Osteoblast (primary cell): Measurements from ENCODE around the gene SNRNP40. TPM values are rescaled to one million over a fixed set of nuclear protein-coding genes. Genes with fewer than 3 reads are reported as not detected.

Experiments
- DNase-seq: peaks from one replicate; pipeline ENCODE4 v3.0.0; 2011; ENCODE audit warnings: low spot score, mixed read lengths; ENCODE audit not compliant: insufficient read length; ENCODE audit errors: missing footprints
- H2AFZ ChIP-seq: 2 replicates; pipeline ENCODE4 v1.6.0; 2011; ENCODE audit warnings: mild to moderate bottlenecking, low read length
- H3K27ac ChIP-seq: 2 replicates; pipeline ENCODE4 v1.5.1; 2011; ENCODE audit warnings: mild to moderate bottlenecking, low read depth, low read length, moderate library complexity
- H3K27me3 ChIP-seq: 2 replicates; pipeline ENCODE4 v1.6.0; 2012; ENCODE audit warnings: mild to moderate bottlenecking, control low read depth, inconsistent platforms, low read length, moderate library complexity; ENCODE audit not compliant: insufficient read depth
- H3K36me3 ChIP-seq: 2 replicates; pipeline ENCODE4 v1.5.1; 2011; ENCODE audit warnings: mild to moderate bottlenecking, low read length, control low read depth, moderate library complexity; ENCODE audit not compliant: insufficient read depth
- H3K4me1 ChIP-seq: 2 replicates; pipeline ENCODE4 v1.5.1; 2011; ENCODE audit warnings: mild to moderate bottlenecking, low read length, control low read depth, moderate library complexity; ENCODE audit not compliant: insufficient read depth
- H3K4me2 ChIP-seq: 2 replicates; pipeline ENCODE4 v1.6.0; 2011; ENCODE audit warnings: mild to moderate bottlenecking, low read length; ENCODE audit not compliant: insufficient read depth
- H3K4me3 ChIP-seq: fragments of 200-600 bp; sonication (generic); 3 replicates; pipeline ENCODE4 v1.5.1; 2012; ENCODE audit warnings: mild to moderate bottlenecking, low read length, inconsistent platforms; ENCODE audit not compliant: insufficient read depth
- H3K79me2 ChIP-seq: 2 replicates; pipeline ENCODE4 v1.6.0; 2012; ENCODE audit warnings: mild to moderate bottlenecking, low read length, control low read depth, inconsistent platforms; ENCODE audit not compliant: insufficient read depth
- H3K9me3 ChIP-seq: 2 replicates; pipeline ENCODE4 v1.5.1; 2011; ENCODE audit warnings: low read depth, low read length, control low read depth
- H4K20me1 ChIP-seq: 2 replicates; pipeline ENCODE4 v1.6.0; 2012; ENCODE audit warnings: mild to moderate bottlenecking, low read length, control low read depth; ENCODE audit not compliant: insufficient read depth
- total RNA-seq: library from RNA; depleted of rRNA; stranded (reverse); fragments of >200 nt; gene quantifications from 2 replicates; pipeline ENCODE4 v1.2.3, GENCODE V29; 2012
- TF ChIP-seq, protein P1 (sequence below): IDR thresholded peaks from 2 replicates; pipeline ENCODE4 v1.5.1; 2011; ENCODE audit warnings: mild to moderate bottlenecking, low read depth, low read length, moderate library complexity; ENCODE audit errors: extremely low read depth

SNRNP40 gene
- total RNA-seq, 1 donor: 78.2 TPM

DNA sequence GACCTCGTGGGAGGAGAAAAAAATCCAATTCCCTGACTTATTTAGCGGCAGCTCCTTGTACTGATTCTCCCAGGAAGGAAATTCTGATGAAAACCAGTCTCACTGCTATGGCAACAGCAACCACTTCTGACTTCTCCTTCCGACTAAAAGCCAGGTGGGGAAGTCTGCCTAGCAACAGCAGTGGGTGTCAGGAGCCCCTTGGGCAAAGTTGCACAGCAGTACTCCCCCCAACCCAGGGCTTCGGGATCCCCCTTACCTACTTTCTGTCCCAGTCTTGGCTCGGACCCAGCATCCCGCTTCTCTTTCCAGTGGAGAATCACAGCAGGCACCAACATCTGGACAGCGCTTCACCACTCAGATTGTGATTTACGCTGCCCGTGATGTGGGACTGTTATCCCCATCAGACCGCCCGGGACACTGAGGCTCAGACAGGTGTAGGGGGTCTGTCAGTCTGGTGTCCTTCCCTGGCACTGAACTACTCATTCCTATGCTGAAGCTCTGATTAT, 81.5 kb downstream of the SNRNP40 start:
- Histone ChIP-seq H3K79me2 (no peaks in the 10 kb centered on the region), H2AFZ (no peak overlapping the region), H3K36me3 (no peaks in the 10 kb centered on the region), H3K4me2 (no peak overlapping the region), H3K4me1 (no peaks in the 10 kb centered on the region), H3K9me3 (peaks cover 2% of the 10 kb centered on the region), H3K4me3 (no peak overlapping the region), H4K20me1 (no peaks in the 10 kb centered on the region), H3K27ac (no peak overlapping the region), H3K27me3 (peaks cover 9% of the 10 kb centered on the region)
- no peak for DNase-seq
- TF ChIP-seq, protein P1, sequence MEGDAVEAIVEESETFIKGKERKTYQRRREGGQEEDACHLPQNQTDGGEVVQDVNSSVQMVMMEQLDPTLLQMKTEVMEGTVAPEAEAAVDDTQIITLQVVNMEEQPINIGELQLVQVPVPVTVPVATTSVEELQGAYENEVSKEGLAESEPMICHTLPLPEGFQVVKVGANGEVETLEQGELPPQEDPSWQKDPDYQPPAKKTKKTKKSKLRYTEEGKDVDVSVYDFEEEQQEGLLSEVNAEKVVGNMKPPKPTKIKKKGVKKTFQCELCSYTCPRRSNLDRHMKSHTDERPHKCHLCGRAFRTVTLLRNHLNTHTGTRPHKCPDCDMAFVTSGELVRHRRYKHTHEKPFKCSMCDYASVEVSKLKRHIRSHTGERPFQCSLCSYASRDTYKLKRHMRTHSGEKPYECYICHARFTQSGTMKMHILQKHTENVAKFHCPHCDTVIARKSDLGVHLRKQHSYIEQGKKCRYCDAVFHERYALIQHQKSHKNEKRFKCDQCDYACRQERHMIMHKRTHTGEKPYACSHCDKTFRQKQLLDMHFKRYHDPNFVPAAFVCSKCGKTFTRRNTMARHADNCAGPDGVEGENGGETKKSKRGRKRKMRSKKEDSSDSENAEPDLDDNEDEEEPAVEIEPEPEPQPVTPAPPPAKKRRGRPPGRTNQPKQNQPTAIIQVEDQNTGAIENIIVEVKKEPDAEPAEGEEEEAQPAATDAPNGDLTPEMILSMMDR: no peak

DNA sequence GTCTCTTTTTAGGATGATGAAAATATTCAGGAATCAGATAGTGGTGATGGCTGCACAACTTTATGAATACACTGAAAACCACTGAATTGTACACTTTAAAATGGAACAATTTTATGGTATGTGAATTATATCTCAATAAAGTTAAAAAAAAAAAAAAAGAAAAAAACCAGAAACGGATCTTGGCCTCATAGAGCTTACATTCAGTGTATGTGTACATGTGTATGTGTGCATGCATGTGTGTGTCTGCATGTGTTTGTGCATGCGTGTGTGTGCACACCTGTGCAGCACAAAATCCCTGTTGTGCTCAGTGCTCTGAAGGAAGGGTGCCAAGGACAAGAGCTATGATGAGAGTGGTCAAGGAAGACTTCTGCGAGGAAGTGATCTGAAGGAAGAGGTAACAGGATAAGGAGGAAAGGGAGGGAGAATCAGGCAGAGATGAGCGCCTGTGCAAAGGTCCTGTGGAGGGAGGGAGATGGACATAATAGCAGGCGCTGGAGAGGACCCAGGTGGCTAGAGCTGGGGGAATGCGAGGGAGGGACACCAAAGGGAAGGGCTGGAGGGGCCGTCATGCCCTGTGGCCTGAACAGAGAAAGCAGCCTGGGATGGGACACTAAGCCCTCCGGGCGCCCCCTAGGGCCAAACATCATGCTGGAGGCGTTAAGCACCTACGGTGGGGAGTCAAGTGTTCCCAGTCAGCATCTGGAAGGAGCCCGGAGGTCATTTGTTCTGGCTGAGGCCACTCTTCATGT, 82.1 kb downstream of the SNRNP40 start:
- DNase-seq: no peak
- Histone ChIP-seq H3K79me2 (no peaks in the 10 kb centered on the region), H3K27ac (no peak overlapping the region), H3K4me3 (no peak overlapping the region), H4K20me1 (no peaks in the 10 kb centered on the region), H3K9me3 (peaks cover 2% of the 10 kb centered on the region), H2AFZ (no peak overlapping the region), H3K36me3 (no peaks in the 10 kb centered on the region), H3K4me2 (no peak overlapping the region), H3K4me1 (no peaks in the 10 kb centered on the region), H3K27me3 (peaks cover 9% of the 10 kb centered on the region)
- TF ChIP-seq, protein P1: peak; percentile 9

Other genes with a start within 250 kb of the SNRNP40 start
- 68.8 and 69.5 TPM in 2 replicates for gene PUM1, start 231.1 kb downstream of the SNRNP40 start, total RNA-seq
- not detected in 2 replicates for gene NKAIN1, start 56.9 kb downstream of the SNRNP40 start, total RNA-seq
- gene ZCCHC17, start 244 bp upstream of the SNRNP40 start, total RNA-seq: 25.9 and 30.4 TPM in 2 replicates
- 28.6 and 38.0 TPM in 2 replicates for gene FABP3, start 76.3 kb upstream of the SNRNP40 start, total RNA-seq
- gene SERINC2, start 116.4 kb upstream of the SNRNP40 start, total RNA-seq: 10.9 and 22.4 TPM in 2 replicates